SK-N-SH treated with all-trans-retinoic acid at 6 μM for 48 hours (cell line): ENCODE data around the gene SORCS2.

Experiments used
- ATAC-seq: fragments of 200-7000 bp; cut with Tn5 transposase; 3 replicates; pipeline ENCODE4 v1.9.1; 2020; ENCODE audit warnings: mild to moderate bottlenecking, moderate library complexity
- ARNTL ChIP-seq: fragments of 450-650 bp; formaldehyde crosslinking; IDR thresholded peaks from 2 replicates; pipeline ENCODE4 v1.5.0; 2020; ENCODE audit warnings: low read depth, mild to moderate bottlenecking, moderate library complexity, borderline replicate concordance
- BACH2 ChIP-seq: fragments of 250-450 bp; sonication (Bioruptor Pico); IDR thresholded peaks from 2 replicates; pipeline ENCODE4 v1.9.0; 2021; ENCODE audit warnings: mild to moderate bottlenecking, borderline replicate concordance
- CREB5 ChIP-seq: fragments of 250-450 bp; sonication (Bioruptor Pico); IDR thresholded peaks from 2 replicates; pipeline ENCODE4 v1.5.1; 2020; ENCODE audit warnings: low read depth, mild to moderate bottlenecking, moderate library complexity
- CSDC2 ChIP-seq: fragments of 250-450 bp; sonication (Bioruptor Pico); IDR thresholded peaks from 2 replicates; pipeline ENCODE4 v1.5.0; 2020; ENCODE audit warnings: mild to moderate bottlenecking, moderate library complexity
- ESRRG ChIP-seq: fragments of 250-450 bp; sonication (Bioruptor Pico); IDR thresholded peaks from 2 replicates; pipeline ENCODE4 v1.6.1; 2021; ENCODE audit warnings: mild to moderate bottlenecking
- GLIS3 ChIP-seq: fragments of 250-450 bp; sonication (Bioruptor Pico); IDR thresholded peaks from 2 replicates; pipeline ENCODE4 v1.5.0; 2020; ENCODE audit warnings: mild to moderate bottlenecking, moderate library complexity
- ISL1 ChIP-seq: fragments of 250-450 bp; sonication (Bioruptor Pico); IDR thresholded peaks from 2 replicates; pipeline ENCODE4 v2.1.2; 2022; ENCODE audit warnings: mild to moderate bottlenecking, moderate library complexity
- OSR1 ChIP-seq: fragments of 250-450 bp; sonication (Bioruptor Pico); IDR thresholded peaks from 2 replicates; pipeline ENCODE4 v1.8.0; 2022; ENCODE audit warnings: moderate library complexity, mild to moderate bottlenecking, inconsistent platforms
- PATZ1 ChIP-seq: fragments of 250-450 bp; sonication (Bioruptor Pico); IDR thresholded peaks from 2 replicates; pipeline ENCODE4 v1.8.0; 2020; ENCODE audit warnings: mild to moderate bottlenecking, moderate library complexity, borderline replicate concordance
- POU6F1 ChIP-seq: fragments of 250-450 bp; sonication (Bioruptor Pico); IDR thresholded peaks from 2 replicates; pipeline ENCODE4 v1.8.0; 2021; ENCODE audit warnings: low read depth, mild to moderate bottlenecking, moderate library complexity, borderline replicate concordance
- PPARA ChIP-seq: fragments of 250-450 bp; sonication (Bioruptor Pico); IDR thresholded peaks from 2 replicates; pipeline ENCODE4 v1.5.0; 2020; ENCODE audit warnings: mild to moderate bottlenecking, borderline replicate concordance
- RARB ChIP-seq: fragments of 250-450 bp; sonication (Bioruptor Pico); IDR thresholded peaks from 2 replicates; pipeline ENCODE4 v1.8.0; 2021; ENCODE audit warnings: mild to moderate bottlenecking, moderate library complexity
- SNAI2 ChIP-seq: fragments of 250-450 bp; sonication (Bioruptor Pico); IDR thresholded peaks from 2 replicates; pipeline ENCODE4 v1.5.0; 2020; ENCODE audit warnings: mild to moderate bottlenecking, moderate library complexity
- TCF4 ChIP-seq: fragments of 250-450 bp; sonication (Bioruptor Pico); IDR thresholded peaks from 2 replicates; pipeline ENCODE4 v1.8.0; 2021; ENCODE audit warnings: mild to moderate bottlenecking, moderate library complexity, borderline replicate concordance
- TOX ChIP-seq: fragments of 250-450 bp; sonication (Bioruptor Pico); IDR thresholded peaks from 2 replicates; pipeline ENCODE4 v1.8.0; 2021; ENCODE audit warnings: mild to moderate bottlenecking, moderate library complexity, borderline replicate concordance
- TSHZ2 ChIP-seq: fragments of 250-450 bp; sonication (Bioruptor Pico); IDR thresholded peaks from 2 replicates; pipeline ENCODE4 v1.5.0; 2020; ENCODE audit warnings: mild to moderate bottlenecking, moderate library complexity
- ZC3H10 ChIP-seq: fragments of 250-450 bp; sonication (Bioruptor Pico); IDR thresholded peaks from 2 replicates; pipeline ENCODE4 v1.5.1; 2021; ENCODE audit warnings: mild to moderate bottlenecking, moderate library complexity
- ZFP30 ChIP-seq: fragments of 450-650 bp; formaldehyde crosslinking; IDR thresholded peaks from 2 replicates; pipeline ENCODE4 v1.5.0; 2022; ENCODE audit warnings: mild to moderate bottlenecking, moderate library complexity
- ZNF565 ChIP-seq: fragments of 450-650 bp; formaldehyde crosslinking; conservative IDR thresholded peaks from 2 replicates; pipeline ENCODE4 v1.5.0; 2020; ENCODE audit warnings: low read depth, mild to moderate bottlenecking, moderate library complexity
- ZNF70 ChIP-seq: fragments of 450-650 bp; formaldehyde crosslinking; IDR thresholded peaks from 2 replicates; pipeline ENCODE4 v1.5.0; 2020; ENCODE audit warnings: mild to moderate bottlenecking, moderate library complexity
- ZNF8 ChIP-seq: fragments of 450-650 bp; formaldehyde crosslinking; IDR thresholded peaks from 2 replicates; pipeline ENCODE4 v1.5.0; 2020; ENCODE audit warnings: mild to moderate bottlenecking, moderate library complexity

SORCS2 gene

GRCh38 chr4:7710126-7710525 is 517.8 kb downstream of the SORCS2 start:
- no peak for ATAC-seq
- TF ChIP-seq ESRRG (CRISPR knock-in tag) (no peak), BACH2 (CRISPR knock-in tag) (no peak), PPARA (CRISPR knock-in tag) (no peak), CSDC2 (CRISPR knock-in tag) (no peak), ISL1 (no peak), OSR1 (CRISPR knock-in tag) (no peak), PATZ1 (CRISPR knock-in tag) (no peak)

- ATAC-seq = no peak
- TF ChIP-seq ARNTL (CRISPR knock-in tag) (no peak), ZNF8 (CRISPR knock-in tag) (no peak), CSDC2 (CRISPR knock-in tag) (no peak), TSHZ2 (CRISPR knock-in tag) (no peak), OSR1 (CRISPR knock-in tag) (no peak), ESRRG (CRISPR knock-in tag) (no peak), RARB (CRISPR knock-in tag) (no peak), ZFP30 (no peak), GLIS3 (CRISPR knock-in tag) (no peak), ZC3H10 (CRISPR knock-in tag) (no peak)
- TF ChIP-seq, all 23 proteins: peak for 0
Measured at GRCh38 chr4:7710576-7711306, 518.4 kb downstream of the SORCS2 start.

GRCh38 chr4:7711307-7711963 is 519.1 kb downstream of the SORCS2 start:
- TF ChIP-seq CREB5 (CRISPR knock-in tag) (no peak), RARB (CRISPR knock-in tag) (no peak), ZNF70 (peak; percentile 97), TOX (CRISPR knock-in tag) (no peak)
- no peak for ATAC-seq

GRCh38 chr4:7712021-7712671 is 519.8 kb downstream of the SORCS2 start:
- TF ChIP-seq ARNTL (CRISPR knock-in tag) = no peak
- no peak for TF ChIP-seq GLIS3 (CRISPR knock-in tag)
- no peak for TF ChIP-seq TSHZ2 (CRISPR knock-in tag)
- no peak for TF ChIP-seq TCF4 (CRISPR knock-in tag)
- no peak for TF ChIP-seq SNAI2 (CRISPR knock-in tag)
- TF ChIP-seq ZFP30 = no peak
- TF ChIP-seq ZNF565 (CRISPR knock-in tag) = no peak
- TF ChIP-seq POU6F1 (CRISPR knock-in tag) = no peak
- TF ChIP-seq CSDC2 (CRISPR knock-in tag) = no peak
- TF ChIP-seq CREB5 (CRISPR knock-in tag) = no peak
- TF ChIP-seq TOX (CRISPR knock-in tag) = no peak
- TF ChIP-seq ZC3H10 (CRISPR knock-in tag) = no peak
- TF ChIP-seq ZNF8 (CRISPR knock-in tag) = no peak
- no peak for TF ChIP-seq OSR1 (CRISPR knock-in tag)
- TF ChIP-seq, all 23 proteins: peak for 0
- ATAC-seq = no peak; the same call in 1 of the 3 replicates
